ENCODE measurements around the gene MYL1. TPM values are rescaled to one million over a fixed set of nuclear protein-coding genes. Genes with fewer than 3 reads are reported as not detected.
A peak's percentile ranks its signal among the peaks of the same experiment; 100 is the strongest.

Gene MYL1
- total and polyA plus RNA-seq, 2 of the 8 experiments (the other 6 are each of a cell fraction or from before 2014, with no cell fraction given): not detected

DNA sequence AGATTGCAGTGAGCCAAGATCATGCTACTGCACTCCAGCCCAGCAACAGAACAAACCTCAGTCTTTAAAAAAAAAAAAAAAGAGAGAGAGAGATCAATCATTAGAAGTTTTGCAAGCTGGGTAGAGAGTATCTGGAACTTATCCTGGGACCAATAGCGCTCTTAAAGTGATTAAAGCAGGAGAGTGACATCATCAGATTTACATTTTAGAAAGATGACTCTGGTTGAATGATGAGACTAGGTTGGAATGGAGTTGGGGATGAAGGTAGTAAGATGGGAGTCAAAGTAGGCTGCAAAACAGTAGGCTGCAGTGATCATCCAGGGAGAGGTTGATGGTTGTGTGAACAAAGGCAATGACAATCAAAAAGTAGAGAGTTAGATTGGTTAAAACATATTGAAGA, 37.8 kb downstream of the MYL1 start (continued):
- no peak for TF ChIP-seq NANOG (IDR thresholded peaks at IDR 0.05; ENCODE audit: insufficient read depth, low read depth, low read length, poor library complexity, severe bottlenecking)

DNA sequence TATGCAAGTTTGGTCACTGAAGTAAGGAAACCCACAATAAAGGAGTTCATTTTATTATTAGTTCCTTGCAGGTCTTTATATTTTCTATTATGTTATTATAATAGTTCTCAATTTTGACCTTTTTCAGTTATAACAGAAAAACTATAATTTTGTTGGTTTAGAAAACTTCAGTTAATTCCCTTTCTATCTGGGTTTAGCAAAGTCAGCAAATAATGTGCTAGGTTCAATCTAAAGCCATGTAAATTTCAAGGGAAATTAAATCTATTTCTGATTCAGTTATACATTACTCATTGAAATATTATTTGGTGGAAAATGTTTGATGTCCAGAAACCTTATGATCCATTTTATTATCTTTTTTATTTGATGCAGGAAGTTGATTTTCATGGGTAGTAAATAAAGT, 43.7 kb downstream of the MYL1 start:
- DNase-seq (ENCODE audit: low read depth in 1 of 2, low spot score in 2 of 2) (no peak), FAIRE-seq (no peak)
- Histone ChIP-seq H3K18ac (ENCODE audit: extremely low read depth, low read length) (no peak overlapping the region), H4K5ac (ENCODE audit: insufficient read length, low read depth, low read length) (no peak overlapping the region), H2AK5ac (ENCODE audit: low read depth, low read length) (no peak overlapping the region), H2BK15ac (ENCODE audit: low read length) (no peak overlapping the region), H2BK120ac (replicated peaks; ENCODE audit: low read depth, low read length) (no peak overlapping the region), H3K79me1 (ENCODE audit: low read depth, low read length) (no peaks in the 10 kb centered on the region), H2BK5ac (ENCODE audit: low read depth, low read length) (no peak overlapping the region), H3K4ac (replicated peaks; ENCODE audit: insufficient read length, low read depth, low read length) (no peak overlapping the region), H3K27ac (ENCODE audit: low read depth, low read length) (no peak overlapping the region), H3K9me3 (ENCODE audit: insufficient read depth in 2 of 2, low read depth in 1 of 2, low read length in 1 of 2) (no peaks in the 10 kb centered on the region), H2BK20ac (ENCODE audit: low read length) (no peak overlapping the region), H3K36me3 (ENCODE audit: control insufficient read depth in 2 of 4, insufficient read depth in 4 of 4, low read length in 3 of 4) (no peaks in the 10 kb centered on the region), H3K23ac (ENCODE audit: insufficient read length) (no peak overlapping the region), H3K4me1 (replicated peaks in 1 of 4; ENCODE audit: control insufficient read depth in 3 of 4, insufficient read depth in 4 of 4, low read length in 3 of 4) (no peaks in the 10 kb centered on the region), H4K8ac (ENCODE audit: extremely low read depth, insufficient read depth, low read length) (no peak overlapping the region), H3K23me2 (ENCODE audit: low read depth, low read length) (no peaks in the 10 kb centered on the region), H3K27me3 (replicated peaks in 1 of 4; ENCODE audit: control insufficient read depth in 3 of 4, extremely low read depth in 1 of 4, insufficient read depth in 3 of 4, low read length in 3 of 4) (no peaks in the 10 kb centered on the region), H3K9ac (replicated peaks in 1 of 4; ENCODE audit: extremely low read depth in 1 of 4, low read depth in 3 of 4, low read length in 3 of 4) (no peak overlapping the region), H3K4me2 (ENCODE audit: insufficient read depth in 1 of 2, low read depth in 2 of 2, low read length in 2 of 2) (no peak overlapping the region), H3K4me3 (ENCODE audit: extremely low read depth in 1 of 4, insufficient read depth in 2 of 4, low read depth in 3 of 4, low read length in 4 of 4) (no peak overlapping the region), H3K79me2 (ENCODE audit: control insufficient read depth in 1 of 2, insufficient read depth in 2 of 2, low read length in 2 of 2) (no peaks in the 10 kb centered on the region), H3K56ac (replicated peaks; ENCODE audit: insufficient read length, low read depth, low read length) (no peak overlapping the region), H4K91ac (replicated peaks; ENCODE audit: insufficient read length, low read length) (no peak overlapping the region), H2AFZ (ENCODE audit: low read length) (no peak overlapping the region), H3K14ac (ENCODE audit: insufficient read length) (no peak overlapping the region), H4K20me1 (replicated peaks in 1 of 2; ENCODE audit: control insufficient read depth in 1 of 2, insufficient read depth in 2 of 2, low read length in 2 of 2) (no peaks in the 10 kb centered on the region), H2BK12ac (ENCODE audit: low read depth, low read length) (no peak overlapping the region)
- ChIA-PET POLR2A (ENCODE audit: partially characterized antibody) (no interaction called here), CTCF (ENCODE audit: partially characterized antibody) (no interaction called here)
- TF ChIP-seq TCF12 (IDR thresholded peaks at IDR 0.05; ENCODE audit: low read depth, low read length): no peak
- peak; percentile 74; the same call in 1 of the 2 replicates for TF ChIP-seq MAFK (IDR thresholded peaks at IDR 0.05; ENCODE audit: low read depth, low read length)

Data from H1 (cell line).